ENCODE data around the gene SHISA7.

Gene SHISA7

DNA sequence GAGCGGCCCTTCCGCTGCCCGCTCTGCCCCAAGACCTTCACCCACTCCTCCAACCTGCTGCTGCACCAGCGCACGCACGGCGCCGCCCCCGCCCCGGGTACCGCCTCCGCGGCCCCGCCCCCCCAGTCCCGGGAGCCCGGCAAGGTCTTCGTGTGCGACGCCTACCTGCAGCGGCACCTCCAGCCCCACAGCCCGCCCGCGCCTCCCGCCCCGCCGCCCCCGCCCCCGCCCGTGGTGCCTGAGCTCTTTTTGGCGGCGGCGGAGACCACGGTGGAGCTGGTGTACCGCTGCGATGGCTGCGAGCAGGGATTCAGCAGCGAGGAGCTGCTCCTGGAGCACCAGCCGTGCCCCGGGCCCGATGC is 38.7 kb upstream of the SHISA7 start:
- TF ChIP-seq YY1 (IDR thresholded peaks at IDR 0.05; ENCODE audit: low read depth) (no peak), CEBPB (IDR thresholded peaks at IDR 0.05) (no peak), ZBTB7A (IDR thresholded peaks at IDR 0.05; ENCODE audit: low read depth) (no peak), TCF12 (IDR thresholded peaks at IDR 0.05; ENCODE audit: low read depth) (no peak), NFIC (IDR thresholded peaks at IDR 0.05) (no peak), TAF1 (IDR thresholded peaks at IDR 0.05; ENCODE audit: low read depth) (no peak), TEAD4 (IDR thresholded peaks at IDR 0.05) (no peak), EP300 (IDR thresholded peaks at IDR 0.05; ENCODE audit: borderline replicate concordance) (no peak), RAD21 (IDR thresholded peaks at IDR 0.05; ENCODE audit: low read depth) (no peak), CREB1 (IDR thresholded peaks at IDR 0.05; ENCODE audit: low read depth) (no peak), FOXM1 (IDR thresholded peaks at IDR 0.05; ENCODE audit: borderline replicate concordance, low read depth) (no peak)
- TF ChIP-seq, protein P1, sequence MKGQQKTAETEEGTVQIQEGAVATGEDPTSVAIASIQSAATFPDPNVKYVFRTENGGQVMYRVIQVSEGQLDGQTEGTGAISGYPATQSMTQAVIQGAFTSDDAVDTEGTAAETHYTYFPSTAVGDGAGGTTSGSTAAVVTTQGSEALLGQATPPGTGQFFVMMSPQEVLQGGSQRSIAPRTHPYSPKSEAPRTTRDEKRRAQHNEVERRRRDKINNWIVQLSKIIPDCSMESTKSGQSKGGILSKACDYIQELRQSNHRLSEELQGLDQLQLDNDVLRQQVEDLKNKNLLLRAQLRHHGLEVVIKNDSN (IDR thresholded peaks at IDR 0.05): no peak
- TF ChIP-seq, protein P2, sequence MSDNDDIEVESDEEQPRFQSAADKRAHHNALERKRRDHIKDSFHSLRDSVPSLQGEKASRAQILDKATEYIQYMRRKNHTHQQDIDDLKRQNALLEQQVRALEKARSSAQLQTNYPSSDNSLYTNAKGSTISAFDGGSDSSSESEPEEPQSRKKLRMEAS (IDR thresholded peaks at IDR 0.05): no peak

- no peak for TF ChIP-seq YY1 (IDR thresholded peaks at IDR 0.05; ENCODE audit: low read depth)
- no peak for TF ChIP-seq TAF1 (IDR thresholded peaks at IDR 0.05; ENCODE audit: low read depth)
- TF ChIP-seq, protein P1 (IDR thresholded peaks at IDR 0.05): no peak
- no peak for TF ChIP-seq TEAD4 (IDR thresholded peaks at IDR 0.05)
- no peak for TF ChIP-seq EGR1 (IDR thresholded peaks at IDR 0.05)
- TF ChIP-seq CREB1 (IDR thresholded peaks at IDR 0.05; ENCODE audit: low read depth): no peak
- no peak for TF ChIP-seq EP300 (IDR thresholded peaks at IDR 0.05; ENCODE audit: borderline replicate concordance)
- TF ChIP-seq, protein P2 (IDR thresholded peaks at IDR 0.05): no peak
- no peak for TF ChIP-seq FOXM1 (IDR thresholded peaks at IDR 0.05; ENCODE audit: borderline replicate concordance, low read depth)
- TF ChIP-seq, protein P3, sequence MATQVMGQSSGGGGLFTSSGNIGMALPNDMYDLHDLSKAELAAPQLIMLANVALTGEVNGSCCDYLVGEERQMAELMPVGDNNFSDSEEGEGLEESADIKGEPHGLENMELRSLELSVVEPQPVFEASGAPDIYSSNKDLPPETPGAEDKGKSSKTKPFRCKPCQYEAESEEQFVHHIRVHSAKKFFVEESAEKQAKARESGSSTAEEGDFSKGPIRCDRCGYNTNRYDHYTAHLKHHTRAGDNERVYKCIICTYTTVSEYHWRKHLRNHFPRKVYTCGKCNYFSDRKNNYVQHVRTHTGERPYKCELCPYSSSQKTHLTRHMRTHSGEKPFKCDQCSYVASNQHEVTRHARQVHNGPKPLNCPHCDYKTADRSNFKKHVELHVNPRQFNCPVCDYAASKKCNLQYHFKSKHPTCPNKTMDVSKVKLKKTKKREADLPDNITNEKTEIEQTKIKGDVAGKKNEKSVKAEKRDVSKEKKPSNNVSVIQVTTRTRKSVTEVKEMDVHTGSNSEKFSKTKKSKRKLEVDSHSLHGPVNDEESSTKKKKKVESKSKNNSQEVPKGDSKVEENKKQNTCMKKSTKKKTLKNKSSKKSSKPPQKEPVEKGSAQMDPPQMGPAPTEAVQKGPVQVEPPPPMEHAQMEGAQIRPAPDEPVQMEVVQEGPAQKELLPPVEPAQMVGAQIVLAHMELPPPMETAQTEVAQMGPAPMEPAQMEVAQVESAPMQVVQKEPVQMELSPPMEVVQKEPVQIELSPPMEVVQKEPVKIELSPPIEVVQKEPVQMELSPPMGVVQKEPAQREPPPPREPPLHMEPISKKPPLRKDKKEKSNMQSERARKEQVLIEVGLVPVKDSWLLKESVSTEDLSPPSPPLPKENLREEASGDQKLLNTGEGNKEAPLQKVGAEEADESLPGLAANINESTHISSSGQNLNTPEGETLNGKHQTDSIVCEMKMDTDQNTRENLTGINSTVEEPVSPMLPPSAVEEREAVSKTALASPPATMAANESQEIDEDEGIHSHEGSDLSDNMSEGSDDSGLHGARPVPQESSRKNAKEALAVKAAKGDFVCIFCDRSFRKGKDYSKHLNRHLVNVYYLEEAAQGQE (IDR thresholded peaks at IDR 0.05; ENCODE audit: low read depth): no peak
- TF ChIP-seq CEBPB (IDR thresholded peaks at IDR 0.05): no peak
- no peak for TF ChIP-seq TCF12 (IDR thresholded peaks at IDR 0.05; ENCODE audit: low read depth)
- no peak for TF ChIP-seq ZBTB7A (IDR thresholded peaks at IDR 0.05; ENCODE audit: low read depth)
- TF ChIP-seq RAD21 (IDR thresholded peaks at IDR 0.05; ENCODE audit: low read depth): no peak
- TF ChIP-seq NFIC (IDR thresholded peaks at IDR 0.05): no peak
Observed at GRCh38 chr19:55481148-55481793, 38.2 kb upstream of the SHISA7 start.

DNA sequence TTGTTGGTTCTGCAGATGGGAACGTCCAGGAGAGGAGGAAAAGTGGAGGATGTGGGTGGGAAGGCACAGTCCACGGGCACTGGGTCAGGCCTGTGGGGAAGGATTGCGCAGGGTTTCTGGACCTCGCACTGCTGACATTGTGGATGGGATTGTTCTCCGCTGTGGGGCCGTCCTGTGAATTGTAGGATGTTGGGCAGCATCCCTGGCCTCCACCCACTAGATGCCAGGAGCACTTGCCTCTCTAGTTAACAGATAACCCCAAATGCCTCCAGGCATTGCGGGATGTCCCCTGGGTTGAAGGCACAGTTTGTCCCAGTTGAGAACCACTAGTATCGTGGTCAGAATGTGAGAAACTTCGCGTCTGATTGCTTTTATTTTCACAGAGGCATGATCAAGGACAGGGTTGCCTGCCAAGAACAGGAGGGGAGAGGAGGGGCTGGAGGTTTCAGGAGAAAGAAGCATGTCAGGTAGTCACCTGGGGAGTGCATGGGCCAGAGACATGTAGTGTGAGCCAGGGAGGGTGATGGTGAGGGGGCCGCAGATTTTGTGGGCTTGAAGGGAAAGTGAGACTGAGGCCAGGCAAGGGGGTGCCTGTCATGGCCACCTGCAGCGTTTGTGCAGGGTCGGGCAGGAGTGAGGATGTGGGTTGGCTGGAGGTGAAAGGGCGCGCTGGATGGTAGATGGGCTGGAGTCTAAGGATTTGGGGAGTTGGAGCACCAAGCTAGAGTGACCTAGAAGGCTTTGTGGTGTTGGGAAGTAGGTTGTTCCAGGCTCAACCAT is 36.5 kb upstream of the SHISA7 start:
- TF ChIP-seq RAD21 (IDR thresholded peaks at IDR 0.05; ENCODE audit: low read depth) (no peak), YY1 (IDR thresholded peaks at IDR 0.05; ENCODE audit: low read depth) (no peak), CEBPB (IDR thresholded peaks at IDR 0.05) (no peak), EGR1 (IDR thresholded peaks at IDR 0.05) (no peak), NFIC (IDR thresholded peaks at IDR 0.05) (no peak)
- TF ChIP-seq, protein P3 (IDR thresholded peaks at IDR 0.05; ENCODE audit: low read depth): no peak

GRCh38 chr19:55479045-55479444 is 35.9 kb upstream of the SHISA7 start:
- TF ChIP-seq CREB1 (IDR thresholded peaks at IDR 0.05; ENCODE audit: low read depth) (no peak), TCF12 (IDR thresholded peaks at IDR 0.05; ENCODE audit: low read depth) (no peak), EP300 (IDR thresholded peaks at IDR 0.05; ENCODE audit: borderline replicate concordance) (no peak)

GRCh38 chr19:55478364-55478763 is 35.3 kb upstream of the SHISA7 start:
- TF ChIP-seq RAD21 (IDR thresholded peaks at IDR 0.05; ENCODE audit: low read depth): no peak
- TF ChIP-seq, protein P2 (IDR thresholded peaks at IDR 0.05): no peak

GRCh38 chr19:55477905-55478304 is 34.8 kb upstream of the SHISA7 start:
- TF ChIP-seq TCF12 (IDR thresholded peaks at IDR 0.05; ENCODE audit: low read depth): no peak
- TF ChIP-seq RAD21 (IDR thresholded peaks at IDR 0.05; ENCODE audit: low read depth): no peak
- TF ChIP-seq EGR1 (IDR thresholded peaks at IDR 0.05): no peak
- TF ChIP-seq YY1 (IDR thresholded peaks at IDR 0.05; ENCODE audit: low read depth): no peak
- TF ChIP-seq, protein P3 (IDR thresholded peaks at IDR 0.05; ENCODE audit: low read depth): no peak
- TF ChIP-seq, protein P1 (IDR thresholded peaks at IDR 0.05): no peak
- no peak for TF ChIP-seq CREB1 (IDR thresholded peaks at IDR 0.05; ENCODE audit: low read depth)
- TF ChIP-seq TAF1 (IDR thresholded peaks at IDR 0.05; ENCODE audit: low read depth): no peak
- TF ChIP-seq FOXM1 (IDR thresholded peaks at IDR 0.05; ENCODE audit: borderline replicate concordance, low read depth): no peak

All from Ishikawa (cell line).